K562 (cell line): Measurements from ENCODE around the gene FOXS1. TPM values are rescaled to one million over a fixed set of nuclear protein-coding genes. Genes with fewer than 3 reads are reported as not detected.

Experiments
- ATAC-seq: fragments of 200-7000 bp; cut with Tn5 transposase; 3 replicates; pipeline ENCODE4 v1.9.1; 2020; ENCODE audit warnings: moderate library complexity
- BruUV-seq: library from RNA; stranded (reverse); fragments of 400-500 nt; replicated peaks from 2 replicates; lab custom pipeline; 2021; lab: Mats Ljungman, UMichigan
- CTCF ChIA-PET: fragments of 300-600 bp; formaldehyde crosslinking; extraction: SDS; loops from one replicate; lab custom pipeline; 2021; ENCODE audit warnings: low intra/inter-chr PET ratio; lab: Yijun Ruan, JAX
- POLR2A ChIA-PET: fragments of 300-600, 350-650 bp; sonication (Branson Sonifier 250); formaldehyde crosslinking; extraction: SDS; loops from one replicate; lab custom pipeline; 2021; ENCODE audit warnings: antibody characterized with exemption, inconsistent platforms; lab: Yijun Ruan, JAX
- DNase-seq, 4 experiments: peaks; one replicate each; pipeline versions ENCODE4 v3.0.0 to v3.0.0-alpha.2; 2011 to 2018; ENCODE audit warnings: low spot score in 3 of 4, mixed read lengths in 3 of 4; ENCODE audit errors: extremely low read depth in 1 of 4
- FAIRE-seq: peaks from 2 replicates; lab custom pipeline; 2011; peaks lifted over from hg19 to GRCh38; lab: Jason Lieb, UNC
- H2AFZ ChIP-seq: 2 replicates; pipeline ENCODE4 v1.6.0; 2011; ENCODE audit warnings: low read depth, low read length, control low read depth, inconsistent platforms
- H3K27ac ChIP-seq: fragments of 200-600 bp; 3 replicates; pipeline ENCODE4 v1.8.0; 2011; ENCODE audit warnings: low read depth, mild to moderate bottlenecking, control low read depth, inconsistent platforms, low read length, moderate library complexity, mixed read lengths; ENCODE audit errors: extremely low read depth
- H3K27me3 ChIP-seq, 2 experiments: fragments of 300-600 bp in 1 of 2; 2 replicates in 1 of 2; 3 replicates in 1 of 2; pipeline versions ENCODE4 v1.6.0 to v1.8.0; 2011; ENCODE audit warnings: inconsistent platforms in 2 of 2, low read length in 2 of 2, mild to moderate bottlenecking in 1 of 2, mixed read lengths in 1 of 2, moderate library complexity in 1 of 2; ENCODE audit not compliant: control insufficient read depth in 2 of 2, insufficient read depth in 2 of 2
- H3K36me3 ChIP-seq: fragments of 300-600 bp; 3 replicates; pipeline ENCODE4 v1.8.0; 2011; ENCODE audit warnings: mild to moderate bottlenecking, low read length, inconsistent platforms; ENCODE audit not compliant: control insufficient read depth, insufficient read depth
- H3K4me1 ChIP-seq, 2 experiments: fragments of 200-600 bp in 1 of 2; replicated peaks in 1 of 2; 2 replicates in 1 of 2; 3 replicates in 1 of 2; pipeline versions ENCODE4 v1.5.1 to v1.8.0; 2011; ENCODE audit warnings: inconsistent platforms in 2 of 2, low read length in 2 of 2, mild to moderate bottlenecking in 1 of 2, mixed read lengths in 1 of 2, moderate library complexity in 1 of 2; ENCODE audit not compliant: control insufficient read depth in 2 of 2, insufficient read depth in 2 of 2
- H3K4me2 ChIP-seq: 2 replicates; pipeline ENCODE4 v1.6.1; 2011; ENCODE audit warnings: low read length, control low read depth, inconsistent platforms, mixed read lengths; ENCODE audit not compliant: insufficient read depth
- H3K4me3 ChIP-seq: fragments of 200-600 bp; sonication (generic), shearing (Covaris generic); 2 replicates; pipeline ENCODE4 v1.5.1; 2016; ENCODE audit warnings: control low read depth, inconsistent platforms
- H3K79me2 ChIP-seq: fragments of 200-600 bp; 3 replicates; pipeline ENCODE4 v1.8.0; 2011; ENCODE audit warnings: low read length, inconsistent platforms; ENCODE audit not compliant: control insufficient read depth, insufficient read depth
- H3K9ac ChIP-seq, 2 experiments: 2 replicates each; pipeline versions ENCODE4 v1.6.0 to v1.6.1; 2011; ENCODE audit warnings: low read depth in 2 of 2, low read length in 2 of 2, control low read depth in 1 of 2, inconsistent platforms in 1 of 2, mild to moderate bottlenecking in 1 of 2, mixed read lengths in 1 of 2; ENCODE audit not compliant: insufficient read depth in 1 of 2
- H3K9me1 ChIP-seq: one replicate; pipeline ENCODE4 v1.6.0; 2011; ENCODE audit warnings: inconsistent platforms, mild to moderate bottlenecking, low read length, moderate library complexity; ENCODE audit not compliant: control insufficient read depth, insufficient read depth
- H3K9me3 ChIP-seq: replicated peaks from 2 replicates; pipeline ENCODE4 v1.5.1; 2011; ENCODE audit warnings: low read depth, low read length, inconsistent platforms; ENCODE audit not compliant: control insufficient read depth, insufficient read depth
- H4K20me1 ChIP-seq: replicated peaks from 2 replicates; pipeline ENCODE4 v1.6.1; 2011; ENCODE audit warnings: low read length, inconsistent platforms, mixed read lengths; ENCODE audit not compliant: control insufficient read depth, insufficient read depth
- NFIC ChIP-seq: fragments of 450-650 bp; IDR thresholded peaks from 2 replicates; pipeline ENCODE4 v1.6.1; 2017; ENCODE audit warnings: mild to moderate bottlenecking, inconsistent platforms
- ZNF232 ChIP-seq: sonication (generic); formaldehyde crosslinking; IDR thresholded peaks from 2 replicates; pipeline ENCODE4 v1.8.0; 2022; ENCODE audit warnings: mild to moderate bottlenecking, missing genetic modification reagents
- WGBS: fragments of 100-300 bp; shearing (Covaris generic); methylation state at CpG from one replicate; pipeline ENCODE4 v1.1.6; 2016; ENCODE audit warnings: low coverage, mixed read lengths; ENCODE audit not compliant: insufficient coverage; ENCODE audit errors: missing lambda C conversion rate; 5-methylcytosine and 5-hydroxymethylcytosine counted together
- in situ Hi-C: fragments of 300-500 bp; cut with MboI; formaldehyde crosslinking; loops from 4 replicates; pipeline ENCODE4 v1.15.0; 2018; ENCODE audit warnings: inconsistent platforms, mixed read lengths
- intact Hi-C: fragments of 100-400 bp; cut with micrococcal nuclease; formaldehyde crosslinking; loops from 2 replicates; pipeline ENCODE4 v1.14.2; 2022
- polyA plus RNA-seq, 8 experiments: library from polyadenylated mRNA; depleted of rRNA in 4 of 8; stranded (reverse) in 5 of 8; unstranded in 3 of 8; fragments of >200 nt; fragmentation: Nextera tagmentation in 2 of 8; fragmentation: Illumina TruSeq in 1 of 8; extraction: Ambion mirVana in 2 of 8; extraction: Trizol in 1 of 8; gene quantifications; 2 replicates each; pipeline versions ENCODE4 v1.2.1 to v1.2.3, GENCODE V29; 2011 to 2014; ENCODE audit warnings: inconsistent platforms in 1 of 8, missing spikeins in 1 of 8
- total RNA-seq, 7 experiments: library from RNA; depleted of rRNA in 6 of 7; stranded (reverse); fragments of >200 nt in 6 of 7; fragmentation: Illumina TruSeq in 2 of 7; extraction: Trizol in 2 of 7; gene quantifications; 2 replicates each; pipeline versions ENCODE4 v1.2.1 to v1.2.3, GENCODE V29; 2011 to 2021; ENCODE audit warnings: low replicate concordance in 1 of 7
- TF ChIP-seq, protein P1 (sequence below): fragments of 200-800 bp; sonication (Bioruptor generic); IDR thresholded peaks from 2 replicates; pipeline ENCODE4 v1.6.1; 2016; ENCODE audit warnings: missing genetic modification characterization, missing compliant biosample characterization

Gene FOXS1
- total and polyA plus RNA-seq, 9 of the 15 experiments (the other 6 are each of a cell fraction or from before 2014, with no cell fraction given), result not detected

DNA sequence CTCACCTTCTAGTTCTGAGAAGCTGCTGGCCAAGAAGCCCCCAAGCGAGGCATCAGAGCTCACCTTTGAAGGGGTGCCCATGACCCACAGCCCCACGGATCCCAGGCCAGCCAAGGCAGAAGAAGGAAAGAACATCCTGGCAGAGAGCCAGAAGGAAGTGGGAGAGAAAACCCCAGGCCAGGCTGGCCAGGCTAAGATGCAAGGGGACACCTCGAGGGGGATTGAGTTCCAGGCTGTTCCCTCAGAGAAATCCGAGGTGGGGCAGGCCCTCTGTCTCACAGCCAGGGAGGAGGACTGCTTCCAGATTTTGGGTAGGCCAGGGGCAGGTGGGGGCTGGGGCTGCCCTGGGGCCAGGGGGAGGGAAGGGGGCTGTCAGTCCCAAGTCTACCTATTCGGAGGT lies 24.0 kb downstream of the FOXS1 start:
- TF ChIP-seq ZNF232 (CRISPR knock-in tag) (no peak), NFIC (peak; percentile 86)
- TF ChIP-seq, protein P1, sequence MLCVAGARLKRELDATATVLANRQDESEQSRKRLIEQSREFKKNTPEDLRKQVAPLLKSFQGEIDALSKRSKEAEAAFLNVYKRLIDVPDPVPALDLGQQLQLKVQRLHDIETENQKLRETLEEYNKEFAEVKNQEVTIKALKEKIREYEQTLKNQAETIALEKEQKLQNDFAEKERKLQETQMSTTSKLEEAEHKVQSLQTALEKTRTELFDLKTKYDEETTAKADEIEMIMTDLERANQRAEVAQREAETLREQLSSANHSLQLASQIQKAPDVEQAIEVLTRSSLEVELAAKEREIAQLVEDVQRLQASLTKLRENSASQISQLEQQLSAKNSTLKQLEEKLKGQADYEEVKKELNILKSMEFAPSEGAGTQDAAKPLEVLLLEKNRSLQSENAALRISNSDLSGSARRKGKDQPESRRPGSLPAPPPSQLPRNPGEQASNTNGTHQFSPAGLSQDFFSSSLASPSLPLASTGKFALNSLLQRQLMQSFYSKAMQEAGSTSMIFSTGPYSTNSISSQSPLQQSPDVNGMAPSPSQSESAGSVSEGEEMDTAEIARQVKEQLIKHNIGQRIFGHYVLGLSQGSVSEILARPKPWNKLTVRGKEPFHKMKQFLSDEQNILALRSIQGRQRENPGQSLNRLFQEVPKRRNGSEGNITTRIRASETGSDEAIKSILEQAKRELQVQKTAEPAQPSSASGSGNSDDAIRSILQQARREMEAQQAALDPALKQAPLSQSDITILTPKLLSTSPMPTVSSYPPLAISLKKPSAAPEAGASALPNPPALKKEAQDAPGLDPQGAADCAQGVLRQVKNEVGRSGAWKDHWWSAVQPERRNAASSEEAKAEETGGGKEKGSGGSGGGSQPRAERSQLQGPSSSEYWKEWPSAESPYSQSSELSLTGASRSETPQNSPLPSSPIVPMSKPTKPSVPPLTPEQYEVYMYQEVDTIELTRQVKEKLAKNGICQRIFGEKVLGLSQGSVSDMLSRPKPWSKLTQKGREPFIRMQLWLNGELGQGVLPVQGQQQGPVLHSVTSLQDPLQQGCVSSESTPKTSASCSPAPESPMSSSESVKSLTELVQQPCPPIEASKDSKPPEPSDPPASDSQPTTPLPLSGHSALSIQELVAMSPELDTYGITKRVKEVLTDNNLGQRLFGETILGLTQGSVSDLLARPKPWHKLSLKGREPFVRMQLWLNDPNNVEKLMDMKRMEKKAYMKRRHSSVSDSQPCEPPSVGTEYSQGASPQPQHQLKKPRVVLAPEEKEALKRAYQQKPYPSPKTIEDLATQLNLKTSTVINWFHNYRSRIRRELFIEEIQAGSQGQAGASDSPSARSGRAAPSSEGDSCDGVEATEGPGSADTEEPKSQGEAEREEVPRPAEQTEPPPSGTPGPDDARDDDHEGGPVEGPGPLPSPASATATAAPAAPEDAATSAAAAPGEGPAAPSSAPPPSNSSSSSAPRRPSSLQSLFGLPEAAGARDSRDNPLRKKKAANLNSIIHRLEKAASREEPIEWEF (CRISPR knock-in tag), result no peak
- TF ChIP-seq, all 486 proteins: peak for 1
- Histone ChIP-seq H3K79me2 (no peaks in the 10 kb centered on the region), H3K36me3 (no peaks in the 10 kb centered on the region), H2AFZ (no peak overlapping the region), H3K4me3 (no peak overlapping the region), H3K27me3 (peaks cover 11% of the 10 kb centered on the region in 2 experiments; a peak in 3 of 5 replicates), H3K9me1 (no peaks in the 10 kb centered on the region), H3K9ac (peak overlapping the region in 1 of 2 experiments; percentile 53; a peak in 1 of 4 replicates), H3K4me1 (peaks cover 0 to 10% of the 10 kb centered on the region in 2 experiments; a peak in 3 of 5 replicates), H3K4me2 (no peak overlapping the region), H3K9me3 (no peaks in the 10 kb centered on the region), H3K27ac (no peak overlapping the region), H4K20me1 (peaks cover 6% of the 10 kb centered on the region)
- POLR2A ChIA-PET, result interaction anchor here (0.7 kb wide), 1 partner anchor 10 kb away, joined by 3 read pairs; no protein-coding TSS in a partner anchor
- no peak for FAIRE-seq
- CTCF ChIA-PET, result no interaction called here
- WGBS, result 3% methylated on average over 4 of the region's 5 CpGs
- no peak for ATAC-seq
- in situ Hi-C loops (no loop called here), intact Hi-C loops (loop anchor here (10.0 kb wide), 2 partner anchors 213 to 833 kb away; no protein-coding TSS in a partner anchor)
- no TSS peak for BruUV-seq
- DNase-seq, result no peak
